Measurements from ENCODE around the gene CXCL16. TPM values are rescaled to one million over a fixed set of nuclear protein-coding genes. Genes with fewer than 3 reads are reported as not detected.
"Not testable (repeated sequence)": the region's sequence is repeated elsewhere in the genome, so short reads cannot be mapped to it uniquely, and the experiment has no call there.

Gene CXCL16
- total RNA-seq, 4 donors from 2014 or later, result 1.0 to 9.1 (median 7.1) TPM

DNA sequence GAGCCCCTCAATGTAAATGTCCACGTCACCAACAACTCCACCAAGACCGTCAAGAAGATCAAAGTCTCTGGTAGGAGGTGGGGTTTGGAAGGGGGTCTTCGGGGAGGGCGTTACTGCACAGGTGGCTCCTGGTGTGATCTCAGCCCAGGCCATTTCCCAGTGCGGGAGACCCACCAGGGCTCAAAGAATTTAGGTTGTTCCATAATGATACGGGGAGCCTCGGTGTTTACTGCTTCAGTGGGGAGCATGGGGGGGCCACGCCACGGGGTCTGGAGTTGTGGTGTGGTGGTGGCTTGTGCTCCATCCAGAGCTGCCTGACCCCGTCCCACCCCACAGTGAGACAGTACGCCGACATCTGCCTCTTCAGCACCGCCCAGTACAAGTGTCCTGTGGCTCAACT lies 21.5 kb downstream of the CXCL16 start:
- intact Hi-C loops (cut with DNase I; ENCODE audit: low total_unique reads), result no loop called here
- no peak for DNase-seq
- no peak overlapping the region for H3K4me3 ChIP-seq
- H3K36me3 ChIP-seq, result no peaks in the 10 kb centered on the region
- no peaks in the 10 kb centered on the region for H3K9me3 ChIP-seq
- TF ChIP-seq POLR2A (IDR thresholded peaks at IDR 0.05), result no peak
- TF ChIP-seq, protein P1, sequence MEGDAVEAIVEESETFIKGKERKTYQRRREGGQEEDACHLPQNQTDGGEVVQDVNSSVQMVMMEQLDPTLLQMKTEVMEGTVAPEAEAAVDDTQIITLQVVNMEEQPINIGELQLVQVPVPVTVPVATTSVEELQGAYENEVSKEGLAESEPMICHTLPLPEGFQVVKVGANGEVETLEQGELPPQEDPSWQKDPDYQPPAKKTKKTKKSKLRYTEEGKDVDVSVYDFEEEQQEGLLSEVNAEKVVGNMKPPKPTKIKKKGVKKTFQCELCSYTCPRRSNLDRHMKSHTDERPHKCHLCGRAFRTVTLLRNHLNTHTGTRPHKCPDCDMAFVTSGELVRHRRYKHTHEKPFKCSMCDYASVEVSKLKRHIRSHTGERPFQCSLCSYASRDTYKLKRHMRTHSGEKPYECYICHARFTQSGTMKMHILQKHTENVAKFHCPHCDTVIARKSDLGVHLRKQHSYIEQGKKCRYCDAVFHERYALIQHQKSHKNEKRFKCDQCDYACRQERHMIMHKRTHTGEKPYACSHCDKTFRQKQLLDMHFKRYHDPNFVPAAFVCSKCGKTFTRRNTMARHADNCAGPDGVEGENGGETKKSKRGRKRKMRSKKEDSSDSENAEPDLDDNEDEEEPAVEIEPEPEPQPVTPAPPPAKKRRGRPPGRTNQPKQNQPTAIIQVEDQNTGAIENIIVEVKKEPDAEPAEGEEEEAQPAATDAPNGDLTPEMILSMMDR (IDR thresholded peaks at IDR 0.05), result no peak
- H3K27ac ChIP-seq, result no peak overlapping the region
- H3K27me3 ChIP-seq, result no peaks in the 10 kb centered on the region
- no peaks in the 10 kb centered on the region for H3K4me1 ChIP-seq

DNA sequence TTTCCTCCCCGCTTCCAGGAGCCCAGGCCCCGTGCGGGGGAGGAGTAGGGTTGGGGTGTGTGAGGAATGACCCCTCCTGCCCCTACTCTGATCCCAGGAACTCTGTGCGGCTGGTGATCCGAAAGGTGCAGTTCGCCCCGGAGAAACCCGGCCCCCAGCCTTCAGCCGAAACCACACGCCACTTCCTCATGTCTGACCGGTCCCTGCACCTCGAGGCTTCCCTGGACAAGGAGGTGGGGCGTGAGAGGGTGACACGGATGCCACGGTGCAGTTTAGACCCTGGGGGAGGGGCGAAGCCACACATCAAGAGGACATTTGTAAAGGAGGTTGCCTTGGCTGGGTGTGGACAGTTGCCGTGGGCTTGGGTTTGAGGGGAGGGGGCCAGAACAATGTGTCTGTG lies 21.9 kb downstream of the CXCL16 start:
- H3K27me3 ChIP-seq, result no peaks in the 10 kb centered on the region
- TF ChIP-seq POLR2A (IDR thresholded peaks at IDR 0.05), result no peak
- TF ChIP-seq, protein P1 (IDR thresholded peaks at IDR 0.05), result no peak
- H3K27ac ChIP-seq, result no peak overlapping the region
- no peaks in the 10 kb centered on the region for H3K9me3 ChIP-seq
- DNase-seq, result no peak
- intact Hi-C loops (cut with DNase I; ENCODE audit: low total_unique reads), result no loop called here
- no peak overlapping the region for H3K4me3 ChIP-seq
- H3K36me3 ChIP-seq, result no peaks in the 10 kb centered on the region
- H3K4me1 ChIP-seq, result no peaks in the 10 kb centered on the region

DNA sequence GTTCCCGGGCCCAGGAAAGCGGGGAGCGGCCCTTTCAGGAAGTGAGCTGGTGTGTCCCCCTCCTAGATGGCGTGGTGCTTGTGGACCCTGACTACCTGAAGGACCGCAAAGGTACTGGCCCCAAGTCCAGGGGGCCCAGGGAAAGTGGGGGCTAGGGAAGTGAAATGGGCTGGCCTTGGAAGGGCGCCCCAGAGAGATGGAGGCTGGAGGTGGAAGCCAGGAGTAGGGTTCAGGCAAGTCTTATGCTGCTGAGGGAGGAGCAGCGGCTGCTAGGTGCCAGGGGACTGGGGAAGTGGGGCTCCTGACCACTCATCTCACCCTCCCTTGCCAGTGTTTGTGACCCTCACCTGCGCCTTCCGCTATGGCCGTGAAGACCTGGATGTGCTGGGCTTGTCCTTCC lies 23.6 kb downstream of the CXCL16 start:
- H3K4me1 ChIP-seq, result peaks cover 0 to 3% of the 10 kb centered on the region in 2 donors
- H3K36me3 ChIP-seq, result no peaks in the 10 kb centered on the region
- H3K27ac ChIP-seq, result no peak overlapping the region
- no peak for TF ChIP-seq POLR2A (IDR thresholded peaks at IDR 0.05)
- TF ChIP-seq, protein P1 (IDR thresholded peaks at IDR 0.05), result no peak
- intact Hi-C loops (cut with DNase I; ENCODE audit: low total_unique reads), result no loop called here
- no peak overlapping the region for H3K4me3 ChIP-seq
- DNase-seq, result no peak
- no peaks in the 10 kb centered on the region for H3K9me3 ChIP-seq
- H3K27me3 ChIP-seq, result no peaks in the 10 kb centered on the region

DNA sequence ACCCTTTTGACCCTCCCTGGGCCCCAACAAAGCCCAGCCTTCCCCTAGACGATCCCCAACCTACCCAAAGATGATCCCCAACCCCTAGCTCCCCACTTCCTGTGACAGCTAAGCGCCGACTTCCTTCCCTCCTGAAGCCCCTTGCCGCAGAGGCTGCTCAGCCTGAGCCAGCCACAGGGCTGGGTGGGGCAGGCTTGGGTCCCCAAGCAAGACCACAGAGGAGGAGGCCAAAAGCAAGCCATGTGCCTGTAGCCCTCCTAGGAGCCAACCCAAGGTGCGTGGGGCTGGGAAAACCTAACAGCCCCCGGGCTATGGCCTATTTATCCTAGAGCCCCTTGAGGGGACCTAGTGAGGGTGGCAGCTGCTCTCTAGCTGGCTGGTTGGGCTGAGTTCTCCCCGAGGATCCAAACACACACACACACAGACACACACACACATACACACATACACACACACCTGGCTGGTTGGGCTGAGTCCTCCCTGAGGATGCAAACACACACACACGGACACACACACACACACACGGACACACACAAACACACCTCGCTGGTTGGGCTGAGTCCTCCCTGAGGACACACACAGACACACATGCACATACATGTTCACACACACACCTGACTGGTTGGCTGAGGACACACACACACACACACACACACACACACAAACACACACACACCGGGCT lies 24.5 kb downstream of the CXCL16 start:
- no peak for DNase-seq
- peaks cover 0 to 4% of the 10 kb centered on the region in 2 donors for H3K4me1 ChIP-seq
- intact Hi-C loops (cut with DNase I; ENCODE audit: low total_unique reads), result no loop called here
- H3K27me3 ChIP-seq, result no peaks in the 10 kb centered on the region
- H3K27ac ChIP-seq, result no peak overlapping the region
- no peaks in the 10 kb centered on the region for H3K9me3 ChIP-seq
- TF ChIP-seq, protein P1 (IDR thresholded peaks at IDR 0.05), result no peak
- no peak for TF ChIP-seq POLR2A (IDR thresholded peaks at IDR 0.05)
- no peaks in the 10 kb centered on the region for H3K36me3 ChIP-seq
- H3K4me3 ChIP-seq, result no peak overlapping the region

DNA sequence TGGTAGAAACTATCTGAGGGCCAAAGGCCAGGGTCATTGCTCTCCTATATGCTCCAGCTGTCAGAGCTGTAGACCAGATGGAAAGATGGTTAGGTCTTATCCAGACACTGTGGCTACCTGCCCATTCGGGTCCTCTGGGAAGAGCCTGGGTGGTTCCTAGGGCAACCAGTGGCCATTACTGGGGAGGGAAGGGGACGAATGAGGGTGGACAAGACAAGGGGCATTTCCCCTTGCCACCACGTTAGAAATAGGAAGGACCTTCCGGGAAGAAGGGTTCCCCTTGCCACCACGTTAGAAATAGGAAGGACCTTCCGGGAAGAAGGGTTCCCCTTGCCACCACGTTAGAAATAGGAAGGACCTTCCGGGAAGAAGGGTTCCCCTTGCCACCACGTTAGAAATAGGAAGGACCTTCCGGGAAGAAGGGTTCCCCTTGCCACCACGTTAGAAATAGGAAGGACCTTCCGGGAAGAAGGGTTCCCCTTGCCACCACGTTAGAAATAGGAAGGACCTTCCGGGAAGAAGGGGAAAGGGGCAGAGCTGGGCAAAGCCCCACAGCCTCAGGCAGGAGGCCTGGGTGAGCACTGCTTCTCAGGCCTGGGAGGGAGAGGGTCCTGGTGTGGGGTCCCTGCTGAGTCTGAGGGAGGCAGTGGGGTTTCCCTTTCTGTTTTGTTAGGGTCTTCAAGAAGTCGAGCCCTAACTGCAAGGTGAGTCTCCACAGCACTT lies 25.2 kb downstream of the CXCL16 start:
- intact Hi-C loops (cut with DNase I; ENCODE audit: low total_unique reads); H3K4me3 ChIP-seq; DNase-seq; H3K4me1 ChIP-seq; H3K36me3 ChIP-seq; H3K9me3 ChIP-seq; H3K27me3 ChIP-seq; H3K27ac ChIP-seq: not testable (repeated sequence)

All from uterus (tissue), 4 donors.